ENCODE results near the gene FAM72D. TPM values are rescaled to one million over a fixed set of nuclear protein-coding genes. Genes with fewer than 3 reads are reported as not detected.
"Not testable (repeated sequence)": the region's sequence is repeated elsewhere in the genome, so short reads cannot be mapped to it uniquely, and the experiment has no call there.

Gene FAM72D
- total and polyA plus RNA-seq, 2 of the 8 experiments (the other 6 are each of a cell fraction or from before 2014, with no cell fraction given), result 4.9 to 12.7 TPM

- H3K4me2 ChIP-seq (ENCODE audit: insufficient read depth in 1 of 2, low read depth in 2 of 2, low read length in 2 of 2); H3K23ac ChIP-seq (ENCODE audit: insufficient read length); H3K9ac ChIP-seq (replicated peaks in 1 of 4; ENCODE audit: extremely low read depth in 1 of 4, low read depth in 3 of 4, low read length in 3 of 4); H3K79me2 ChIP-seq (ENCODE audit: control insufficient read depth in 1 of 2, insufficient read depth in 2 of 2, low read length in 2 of 2); H3K4me1 ChIP-seq (replicated peaks in 1 of 4; ENCODE audit: control insufficient read depth in 3 of 4, insufficient read depth in 4 of 4, low read length in 3 of 4); H3K36me3 ChIP-seq (ENCODE audit: control insufficient read depth in 2 of 4, insufficient read depth in 4 of 4, low read length in 3 of 4); DNase-seq (ENCODE audit: low read depth in 1 of 2, low spot score in 2 of 2); H3K4me3 ChIP-seq (ENCODE audit: extremely low read depth in 1 of 4, insufficient read depth in 2 of 4, low read depth in 3 of 4, low read length in 4 of 4); H2BK20ac ChIP-seq (ENCODE audit: low read length); H2BK120ac ChIP-seq (replicated peaks; ENCODE audit: low read depth, low read length); H3K56ac ChIP-seq (replicated peaks; ENCODE audit: insufficient read length, low read depth, low read length); H2AK5ac ChIP-seq (ENCODE audit: low read depth, low read length); FAIRE-seq; H3K79me1 ChIP-seq (ENCODE audit: low read depth, low read length); H3K27me3 ChIP-seq (replicated peaks in 1 of 4; ENCODE audit: control insufficient read depth in 3 of 4, extremely low read depth in 1 of 4, insufficient read depth in 3 of 4, low read length in 3 of 4); H4K91ac ChIP-seq (replicated peaks; ENCODE audit: insufficient read length, low read length); H3K18ac ChIP-seq (ENCODE audit: extremely low read depth, low read length); H3K23me2 ChIP-seq (ENCODE audit: low read depth, low read length); H3K14ac ChIP-seq (ENCODE audit: insufficient read length); H3K9me3 ChIP-seq (ENCODE audit: insufficient read depth in 2 of 2, low read depth in 1 of 2, low read length in 1 of 2); POLR2A ChIA-PET (ENCODE audit: partially characterized antibody); CTCF ChIA-PET (ENCODE audit: partially characterized antibody); H4K8ac ChIP-seq (ENCODE audit: extremely low read depth, insufficient read depth, low read length); H3K4ac ChIP-seq (replicated peaks; ENCODE audit: insufficient read length, low read depth, low read length); H2BK5ac ChIP-seq (ENCODE audit: low read depth, low read length); H3K27ac ChIP-seq (ENCODE audit: low read depth, low read length); H2BK12ac ChIP-seq (ENCODE audit: low read depth, low read length); H2BK15ac ChIP-seq (ENCODE audit: low read length); H4K5ac ChIP-seq (ENCODE audit: insufficient read length, low read depth, low read length); H2AFZ ChIP-seq (ENCODE audit: low read length); H4K20me1 ChIP-seq (replicated peaks in 1 of 2; ENCODE audit: control insufficient read depth in 1 of 2, insufficient read depth in 2 of 2, low read length in 2 of 2): not testable (repeated sequence)
- no CpG with 5 or more reads among the region's 1 CpG for WGBS, 2 experiments (ENCODE audit: extremely low coverage in 1 of 2, insufficient coverage in 1 of 2, insufficient read length in 1 of 2, insufficient replicate concordance in 2 of 2, low coverage in 1 of 2, low lambda C conversion rate in 2 of 2, missing lambda C conversion rate in 1 of 2)
Observed at GRCh38 chr1:145047553-145047952, 48.2 kb upstream of the FAM72D start.

DNA sequence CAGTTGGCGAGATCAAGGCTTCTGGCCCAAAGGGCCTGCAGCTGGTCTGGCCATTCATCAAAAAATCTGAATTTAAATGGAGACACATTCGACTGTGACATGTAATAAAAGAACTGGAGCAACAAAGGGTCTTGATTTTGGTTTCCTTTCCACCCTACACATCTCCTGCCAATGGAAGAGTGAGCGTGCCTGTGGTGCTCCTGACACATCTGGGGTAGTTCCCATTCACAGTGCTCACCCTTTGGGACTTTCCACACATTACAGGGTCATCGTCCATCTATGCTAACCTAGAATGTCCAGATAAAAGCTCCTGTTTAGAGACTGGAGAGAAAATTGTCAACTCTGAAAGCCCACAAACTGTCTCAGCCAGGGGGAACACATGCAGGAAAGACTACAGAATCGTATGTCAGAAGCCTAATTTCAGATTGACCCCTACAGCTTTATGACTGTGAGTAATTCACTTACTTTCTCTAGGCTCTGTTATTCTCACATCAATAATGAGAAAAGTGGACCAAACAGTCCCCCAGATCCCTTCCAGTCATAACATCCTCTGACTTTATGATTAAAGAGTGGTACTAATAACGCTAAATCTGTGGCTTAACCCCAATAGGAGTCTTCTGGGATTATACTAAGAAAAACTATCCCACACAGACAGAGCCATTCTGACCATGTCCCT is 47.5 kb upstream of the FAM72D start:
- H4K91ac ChIP-seq (replicated peaks; ENCODE audit: insufficient read length, low read length); H4K20me1 ChIP-seq (replicated peaks in 1 of 2; ENCODE audit: control insufficient read depth in 1 of 2, insufficient read depth in 2 of 2, low read length in 2 of 2); H3K4me3 ChIP-seq (ENCODE audit: extremely low read depth in 1 of 4, insufficient read depth in 2 of 4, low read depth in 3 of 4, low read length in 4 of 4); H3K9me3 ChIP-seq (ENCODE audit: insufficient read depth in 2 of 2, low read depth in 1 of 2, low read length in 1 of 2); H3K4me2 ChIP-seq (ENCODE audit: insufficient read depth in 1 of 2, low read depth in 2 of 2, low read length in 2 of 2); H2BK120ac ChIP-seq (replicated peaks; ENCODE audit: low read depth, low read length); FAIRE-seq; H4K8ac ChIP-seq (ENCODE audit: extremely low read depth, insufficient read depth, low read length); H3K23me2 ChIP-seq (ENCODE audit: low read depth, low read length); H3K4me1 ChIP-seq (replicated peaks in 1 of 4; ENCODE audit: control insufficient read depth in 3 of 4, insufficient read depth in 4 of 4, low read length in 3 of 4); H3K79me2 ChIP-seq (ENCODE audit: control insufficient read depth in 1 of 2, insufficient read depth in 2 of 2, low read length in 2 of 2); CTCF ChIA-PET (ENCODE audit: partially characterized antibody); H4K5ac ChIP-seq (ENCODE audit: insufficient read length, low read depth, low read length); H2BK5ac ChIP-seq (ENCODE audit: low read depth, low read length); H3K18ac ChIP-seq (ENCODE audit: extremely low read depth, low read length); H3K4ac ChIP-seq (replicated peaks; ENCODE audit: insufficient read length, low read depth, low read length); H2BK20ac ChIP-seq (ENCODE audit: low read length); H3K9ac ChIP-seq (replicated peaks in 1 of 4; ENCODE audit: extremely low read depth in 1 of 4, low read depth in 3 of 4, low read length in 3 of 4); H3K27ac ChIP-seq (ENCODE audit: low read depth, low read length); POLR2A ChIA-PET (ENCODE audit: partially characterized antibody); H3K14ac ChIP-seq (ENCODE audit: insufficient read length); H3K23ac ChIP-seq (ENCODE audit: insufficient read length); H2BK15ac ChIP-seq (ENCODE audit: low read length); H2BK12ac ChIP-seq (ENCODE audit: low read depth, low read length); H3K79me1 ChIP-seq (ENCODE audit: low read depth, low read length); H2AFZ ChIP-seq (ENCODE audit: low read length); H3K56ac ChIP-seq (replicated peaks; ENCODE audit: insufficient read length, low read depth, low read length); H3K36me3 ChIP-seq (ENCODE audit: control insufficient read depth in 2 of 4, insufficient read depth in 4 of 4, low read length in 3 of 4); DNase-seq (ENCODE audit: low read depth in 1 of 2, low spot score in 2 of 2); H3K27me3 ChIP-seq (replicated peaks in 1 of 4; ENCODE audit: control insufficient read depth in 3 of 4, extremely low read depth in 1 of 4, insufficient read depth in 3 of 4, low read length in 3 of 4); H2AK5ac ChIP-seq (ENCODE audit: low read depth, low read length): not testable (repeated sequence)
- no CpG with 5 or more reads among the region's 6 CpGs for WGBS, 2 experiments (ENCODE audit: extremely low coverage in 1 of 2, insufficient coverage in 1 of 2, insufficient read length in 1 of 2, insufficient replicate concordance in 2 of 2, low coverage in 1 of 2, low lambda C conversion rate in 2 of 2, missing lambda C conversion rate in 1 of 2)
